CD4-positive, alpha-beta T cell treated with Interleukin-4 for 4 hours (primary cell): ENCODE results near the gene ANKS1B.
"Not testable (repeated sequence)": the region's sequence is repeated elsewhere in the genome, so short reads cannot be mapped to it uniquely, and the experiment has no call there.

ENCODE experiments used
- DNase-seq: peaks from one replicate; pipeline ENCODE4 v3.0.0-alpha.2; 2020

ANKS1B gene

DNA sequence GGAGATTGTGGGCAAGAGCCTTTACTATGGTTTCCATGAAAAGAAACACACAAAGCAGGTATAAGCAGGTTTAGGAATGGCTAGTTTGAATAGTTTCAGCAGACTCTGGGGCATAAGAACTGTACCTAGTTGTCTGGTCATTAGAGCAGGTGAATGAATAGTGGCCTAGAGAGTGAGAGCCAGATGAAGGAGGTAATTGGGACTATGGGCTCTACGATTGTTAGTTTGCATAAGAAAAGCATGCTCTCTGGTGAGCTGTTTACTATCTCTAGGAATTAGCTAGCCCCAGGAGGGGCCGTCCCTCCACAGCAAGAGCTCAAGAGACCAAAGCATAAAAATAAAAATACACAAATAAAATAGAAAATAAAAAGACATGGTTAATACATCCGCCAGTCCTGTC lies 734.6 kb downstream of the ANKS1B start:
- no peak for DNase-seq

DNA sequence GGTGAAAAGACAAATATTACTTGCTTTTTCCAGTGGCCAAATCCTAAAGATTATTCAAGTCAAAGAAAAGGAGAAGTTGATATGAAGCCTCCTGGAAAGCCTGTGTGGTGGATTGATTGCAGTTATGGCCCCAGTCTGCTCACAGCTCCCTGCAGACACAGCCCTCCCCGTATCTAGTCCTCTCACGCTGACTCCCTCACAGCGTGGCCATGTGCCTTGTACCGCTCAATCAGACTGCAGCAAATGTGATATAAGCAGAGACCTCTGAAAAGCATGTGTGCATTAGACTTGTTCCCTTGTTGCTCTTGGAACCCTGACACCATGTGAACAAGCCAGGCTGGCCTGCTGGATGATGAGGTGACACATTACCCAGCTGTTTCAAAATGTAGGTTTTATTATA lies 735.2 kb downstream of the ANKS1B start:
- no peak for DNase-seq

DNA sequence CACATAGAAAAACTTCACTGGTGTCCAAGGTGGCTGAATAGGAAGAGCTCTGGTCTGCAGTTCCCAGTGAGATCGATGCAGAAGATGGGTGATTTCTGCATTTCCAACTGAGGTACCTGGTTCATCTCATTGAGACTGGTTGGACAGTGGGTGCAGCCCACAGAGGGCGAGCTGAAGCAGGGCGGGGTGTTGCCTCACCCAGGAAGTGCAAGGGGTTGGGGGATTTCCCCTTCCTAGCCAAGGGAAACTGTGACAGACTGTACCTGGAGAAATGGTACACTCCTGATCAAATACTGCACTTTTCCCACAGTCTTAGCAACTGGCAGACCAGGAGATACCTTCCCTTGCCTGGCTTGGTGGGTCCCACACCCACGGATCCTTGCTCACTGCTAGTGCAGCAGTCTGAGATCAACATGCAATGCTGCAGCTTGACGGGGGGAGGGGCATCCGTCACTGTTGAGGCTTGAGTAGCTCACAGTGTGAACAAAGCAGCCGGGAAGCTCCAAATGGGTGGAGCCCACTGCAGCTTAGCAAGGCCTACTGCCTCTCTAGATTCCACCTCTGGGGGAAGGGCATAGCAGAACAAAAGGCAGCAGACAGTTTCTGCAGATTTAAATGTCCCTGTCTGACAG lies 746.7 kb downstream of the ANKS1B start:
- not testable (repeated sequence) for DNase-seq

DNA sequence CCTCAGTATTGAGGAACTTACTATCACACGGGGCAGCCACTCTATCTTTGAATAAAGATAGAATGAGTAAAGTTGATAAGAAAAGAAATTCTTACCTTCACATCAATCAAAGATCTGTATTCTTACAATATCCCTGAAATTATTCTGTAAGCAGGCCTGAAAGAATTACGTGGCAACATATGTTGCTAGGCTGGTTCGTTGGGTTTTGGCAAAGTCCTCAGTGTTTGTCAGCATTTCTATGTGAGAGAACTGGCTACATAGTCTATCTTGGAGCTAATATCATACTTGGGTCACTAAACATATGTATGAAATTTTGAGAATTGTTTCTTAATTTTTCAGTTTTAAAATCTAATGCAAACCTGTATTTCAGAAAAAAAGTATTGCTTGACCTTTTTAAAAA lies 749.4 kb downstream of the ANKS1B start:
- DNase-seq = no peak

DNA sequence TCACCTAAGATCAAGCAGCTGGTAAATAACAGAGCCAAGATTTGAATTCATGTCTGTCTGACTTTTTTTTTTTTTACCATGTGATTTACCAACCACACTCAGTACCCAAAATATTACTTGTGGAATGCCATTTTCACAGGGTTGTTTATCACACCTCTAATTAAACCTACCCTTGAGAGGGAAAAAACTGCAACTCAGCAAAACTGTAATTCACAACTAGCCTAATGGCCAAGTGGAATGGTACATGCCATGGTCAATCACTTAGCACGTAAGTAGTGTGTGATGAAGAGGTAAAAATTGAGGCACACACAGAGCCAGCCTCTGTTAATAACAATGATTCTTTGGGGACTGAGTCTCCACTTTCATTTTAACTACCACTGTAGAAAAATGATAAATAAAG lies 750.0 kb downstream of the ANKS1B start:
- no peak for DNase-seq

DNA sequence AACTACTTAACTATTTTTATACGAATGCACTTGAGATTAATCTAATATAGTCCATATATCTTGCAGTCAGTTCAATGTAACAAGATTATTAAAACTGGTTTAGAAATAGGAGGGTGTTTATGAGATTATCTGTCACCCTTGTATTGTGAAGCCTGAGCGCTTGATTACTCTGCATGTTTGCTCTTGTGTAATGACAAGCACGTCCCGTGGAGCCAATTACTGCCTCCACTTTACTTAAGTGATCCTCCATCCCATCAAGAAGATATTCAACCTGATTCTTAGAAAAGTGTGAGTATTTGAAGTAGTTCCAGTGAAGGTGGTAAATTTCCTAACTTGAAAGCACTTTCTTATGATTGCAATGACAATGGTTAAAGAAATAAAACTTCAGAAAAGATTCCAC lies 752.4 kb downstream of the ANKS1B start:
- no peak for DNase-seq

DNA sequence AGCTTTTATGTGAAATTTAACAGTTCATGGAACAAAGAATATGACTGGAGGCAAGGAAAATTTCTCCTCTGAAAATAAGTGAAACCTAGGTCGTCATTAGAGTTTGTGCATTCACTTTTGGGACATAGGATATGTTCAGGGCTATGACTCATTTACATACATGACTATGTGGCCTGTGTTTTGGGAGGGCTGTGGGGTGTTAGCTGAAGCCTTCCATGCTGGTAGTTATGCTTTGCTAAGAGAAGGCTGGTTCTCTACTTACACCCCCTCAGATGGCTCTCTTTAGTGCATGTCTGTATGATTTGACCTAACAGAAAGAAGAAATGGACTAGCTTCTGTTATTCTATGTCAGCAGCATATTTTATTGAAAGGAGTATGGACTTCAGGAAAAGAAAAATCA lies 753.7 kb downstream of the ANKS1B start:
- no peak for DNase-seq

DNA sequence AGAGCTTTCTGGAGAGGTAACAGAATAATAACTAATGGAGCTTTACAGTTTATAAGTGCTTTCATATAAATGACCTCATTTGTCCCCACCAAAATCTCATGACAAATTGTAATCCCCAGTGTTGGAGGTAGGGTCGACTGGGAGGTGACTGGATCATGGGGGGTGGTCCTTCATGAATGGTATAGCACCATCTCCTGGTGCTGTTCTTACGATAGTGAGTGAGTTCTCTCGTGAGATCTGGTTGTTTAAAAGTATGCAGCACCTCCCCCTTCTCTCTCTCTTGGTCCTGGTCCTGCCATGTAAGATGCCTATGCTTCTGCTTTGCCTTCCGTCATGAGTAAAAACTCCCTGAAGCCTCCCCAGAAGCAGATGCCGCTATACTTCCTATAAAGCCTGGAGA lies 760.5 kb downstream of the ANKS1B start:
- DNase-seq = no peak

DNA sequence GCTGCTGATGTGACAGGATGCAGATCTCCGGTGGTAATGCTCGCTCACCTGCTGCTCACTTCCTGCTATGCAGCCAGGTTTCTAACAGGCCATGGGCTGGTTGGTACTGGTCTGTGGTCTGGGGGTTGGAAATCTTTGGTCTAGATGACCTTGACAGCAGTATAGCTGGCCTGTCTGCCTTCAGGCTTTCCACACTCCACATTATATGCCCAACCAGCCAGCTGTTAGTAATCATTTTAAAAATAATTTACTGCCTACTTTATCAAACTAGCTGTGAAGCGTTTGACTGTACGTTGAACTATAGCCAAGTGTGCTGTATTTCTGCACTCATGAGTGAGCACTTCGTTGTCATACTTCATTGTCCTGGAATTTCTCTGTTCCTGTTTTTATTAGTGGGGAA lies 761.2 kb downstream of the ANKS1B start:
- no peak for DNase-seq

DNA sequence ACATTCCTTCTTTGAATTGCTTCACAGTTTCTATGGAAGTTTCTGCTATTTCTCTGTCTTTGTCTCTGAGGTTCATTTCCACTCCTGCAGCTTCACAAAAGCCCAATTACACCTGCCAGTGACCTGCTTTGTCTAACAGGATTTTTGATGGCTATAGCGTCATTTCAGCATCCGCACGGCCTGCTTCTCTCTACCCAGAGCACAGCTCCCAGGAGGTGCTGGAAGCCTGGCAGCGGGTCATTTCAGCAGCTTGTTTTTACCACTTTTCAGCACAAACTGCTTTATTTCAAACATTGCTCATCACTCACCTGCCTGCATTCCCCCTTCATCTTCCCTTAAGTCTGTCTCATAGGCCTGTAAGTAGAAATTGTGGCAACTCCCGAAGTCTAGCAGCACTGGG lies 771.7 kb downstream of the ANKS1B start:
- no peak for DNase-seq

DNA sequence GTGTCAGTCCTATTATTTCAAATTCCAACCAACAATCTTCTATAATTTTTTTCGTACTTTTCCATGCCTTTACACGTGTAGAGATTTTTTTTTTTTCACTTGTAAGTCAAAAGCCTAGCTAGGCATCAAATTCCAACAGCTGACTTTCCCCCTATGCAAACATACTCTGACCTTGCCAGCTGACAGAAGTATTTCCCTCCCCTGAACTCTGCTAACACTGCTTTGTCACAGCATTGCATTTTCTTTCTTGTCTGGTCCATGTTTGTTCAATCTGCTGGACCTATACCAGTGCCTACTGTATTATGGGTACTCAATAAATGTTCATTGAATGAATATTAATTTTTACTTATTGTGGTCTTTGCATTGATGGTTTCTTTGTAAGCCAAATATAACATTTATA lies 772.5 kb downstream of the ANKS1B start:
- DNase-seq = no peak

DNA sequence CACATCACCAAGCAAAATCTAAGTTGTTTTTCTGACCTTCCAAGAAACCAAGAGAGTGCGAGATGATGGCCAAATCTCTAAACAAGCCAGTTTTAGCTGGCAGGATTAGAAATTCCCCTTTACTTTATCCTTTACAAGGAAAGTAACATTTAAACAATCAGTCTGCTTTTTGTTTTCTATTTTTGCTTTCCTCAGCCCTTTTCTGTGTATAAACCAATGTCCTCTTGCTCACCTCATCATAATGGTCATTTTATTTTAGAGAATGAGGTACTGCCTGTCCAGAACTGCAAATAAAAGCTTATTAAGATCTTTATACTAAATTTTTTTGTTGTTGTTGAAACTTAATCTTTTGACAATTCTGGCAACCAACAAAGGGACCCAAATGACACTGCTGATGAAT lies 779.6 kb downstream of the ANKS1B start:
- DNase-seq = no peak

DNA sequence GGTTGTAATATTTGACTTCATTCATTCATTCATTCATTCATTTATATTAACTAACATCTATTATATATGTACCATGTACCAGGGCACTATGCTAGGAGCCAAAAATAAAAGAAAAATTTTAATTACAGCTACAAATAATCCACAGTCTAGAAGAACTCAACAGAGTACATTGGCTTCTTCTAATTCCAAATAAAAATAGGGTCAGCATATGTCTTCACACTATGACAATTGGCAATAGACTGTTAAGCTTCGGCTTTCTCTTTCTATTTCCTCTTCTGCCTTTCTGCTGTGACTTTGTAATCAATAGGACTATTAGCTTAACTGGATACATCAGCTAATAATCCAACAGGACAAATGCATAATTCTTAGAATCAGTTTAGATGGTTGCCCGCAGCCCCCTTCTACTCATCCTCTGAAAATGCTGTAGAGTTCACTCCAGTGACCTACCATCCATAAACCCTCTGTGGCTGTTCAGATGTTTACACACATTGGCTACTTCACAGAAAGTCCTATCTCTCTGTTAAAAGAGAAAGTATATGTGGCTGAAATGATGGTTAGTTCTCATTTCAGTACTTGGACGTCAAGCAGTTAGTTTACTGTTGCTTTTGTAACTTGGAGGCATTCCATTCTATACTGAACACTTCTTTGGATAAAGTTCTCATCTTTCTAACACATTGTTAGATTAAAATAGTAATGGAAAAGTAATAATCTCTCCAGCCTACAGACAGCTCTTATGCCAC lies 782.7 kb downstream of the ANKS1B start:
- no peak for DNase-seq

DNA sequence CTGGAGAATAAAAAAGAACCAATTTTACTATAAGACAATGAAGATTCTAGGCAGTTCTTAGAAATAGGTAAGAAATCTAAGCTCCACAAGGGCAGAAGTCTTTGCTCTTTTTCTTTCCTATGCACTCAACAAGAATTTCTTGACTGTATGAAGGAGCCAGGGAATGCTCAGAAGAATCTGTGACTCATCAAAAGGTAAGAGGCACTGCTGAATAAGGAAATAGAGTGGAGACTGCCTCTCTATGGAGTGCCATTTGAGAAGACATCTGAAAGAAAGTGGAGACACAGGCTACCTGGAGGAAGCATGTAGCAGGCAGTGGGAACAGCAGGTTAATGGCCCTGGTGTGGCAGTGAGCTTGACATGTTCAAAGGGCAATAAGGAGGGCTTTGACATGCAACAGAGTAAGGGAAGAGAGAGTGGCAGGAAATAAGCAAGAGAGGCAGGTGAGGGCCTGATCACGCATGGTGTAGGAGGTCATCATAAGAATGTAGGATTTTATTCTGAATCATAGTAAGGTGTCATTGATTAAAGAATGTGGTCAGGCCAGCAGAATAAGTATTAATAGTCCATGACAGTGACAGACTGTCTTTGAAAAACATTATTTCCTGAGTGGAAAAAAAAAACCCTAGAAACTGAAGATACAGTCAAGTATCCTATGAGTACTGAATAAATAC lies 783.9 kb downstream of the ANKS1B start:
- no peak for DNase-seq

DNA sequence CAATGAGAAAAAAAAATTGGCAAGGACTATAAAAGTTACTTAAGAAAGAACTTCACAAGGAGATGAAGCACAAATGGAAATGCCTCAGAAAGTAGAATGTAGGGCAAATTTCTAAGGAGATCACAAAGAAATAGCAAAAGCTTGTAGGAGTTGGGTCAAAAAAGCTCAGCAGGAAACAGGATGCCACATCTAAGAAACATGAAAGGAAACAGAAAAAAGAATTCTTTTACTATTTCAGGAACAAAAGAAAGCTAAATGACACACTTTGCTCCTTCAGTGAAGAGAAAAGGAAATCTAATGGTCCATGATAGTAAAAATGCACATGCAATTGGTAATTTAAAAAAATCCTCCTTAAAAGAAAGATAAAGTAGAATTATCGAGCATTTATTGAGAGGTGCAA lies 789.3 kb downstream of the ANKS1B start:
- DNase-seq = no peak

DNA sequence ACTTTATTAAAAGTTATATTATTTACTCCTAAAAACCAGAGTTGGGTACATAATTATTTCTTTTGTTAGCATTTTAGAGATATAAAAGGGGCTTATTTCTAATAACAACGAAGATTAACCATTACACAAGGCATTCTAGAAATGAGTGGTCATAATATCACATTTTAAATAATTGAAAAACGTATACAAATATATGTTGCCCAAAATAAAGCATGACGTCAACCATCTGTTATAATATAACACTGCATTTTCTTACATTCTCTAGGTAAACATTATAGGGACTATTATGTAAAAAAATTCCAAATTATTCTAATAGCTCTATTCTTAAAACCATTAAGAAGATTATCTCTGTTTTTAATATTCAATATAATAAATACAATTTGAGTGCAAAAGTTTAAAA lies 792.2 kb downstream of the ANKS1B start:
- DNase-seq = no peak

DNA sequence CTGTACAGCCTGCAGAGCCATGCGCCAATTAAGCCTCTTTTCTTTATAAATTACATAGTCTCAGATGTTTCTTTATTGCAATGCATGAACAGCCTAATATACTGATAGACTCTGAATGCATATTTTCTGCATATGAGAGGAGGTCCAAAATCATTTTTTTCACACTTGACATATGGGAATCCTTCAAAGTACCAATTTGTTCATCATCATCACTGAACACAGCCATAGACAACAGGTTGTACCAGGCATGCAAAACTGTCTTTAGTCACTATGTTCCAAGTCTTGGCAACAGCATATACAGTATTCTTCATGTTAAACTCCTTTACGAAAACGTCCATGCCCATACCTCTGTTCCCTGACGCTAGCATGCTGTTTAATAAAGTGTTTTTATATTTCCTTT lies 807.9 kb downstream of the ANKS1B start:
- DNase-seq = no peak

DNA sequence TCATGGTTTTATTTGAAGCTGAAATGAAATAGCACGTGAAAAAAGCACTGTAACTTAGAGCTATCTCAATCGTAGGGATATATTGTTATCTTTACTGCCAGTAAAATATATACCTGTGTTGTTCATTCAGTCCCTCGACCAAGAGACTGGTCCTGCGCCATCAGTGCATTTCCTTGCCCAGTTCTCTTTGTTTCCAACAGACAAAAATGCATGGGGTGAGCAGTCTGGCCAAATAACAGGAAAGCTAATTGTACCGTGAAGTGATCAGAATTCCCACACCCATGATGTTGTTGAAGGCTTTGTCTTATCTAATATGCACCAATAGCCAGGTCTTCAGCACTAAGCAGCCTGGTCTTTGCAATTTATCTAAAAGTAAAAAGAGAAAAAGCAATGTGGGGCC lies 814.3 kb downstream of the ANKS1B start:
- no peak for DNase-seq

DNA sequence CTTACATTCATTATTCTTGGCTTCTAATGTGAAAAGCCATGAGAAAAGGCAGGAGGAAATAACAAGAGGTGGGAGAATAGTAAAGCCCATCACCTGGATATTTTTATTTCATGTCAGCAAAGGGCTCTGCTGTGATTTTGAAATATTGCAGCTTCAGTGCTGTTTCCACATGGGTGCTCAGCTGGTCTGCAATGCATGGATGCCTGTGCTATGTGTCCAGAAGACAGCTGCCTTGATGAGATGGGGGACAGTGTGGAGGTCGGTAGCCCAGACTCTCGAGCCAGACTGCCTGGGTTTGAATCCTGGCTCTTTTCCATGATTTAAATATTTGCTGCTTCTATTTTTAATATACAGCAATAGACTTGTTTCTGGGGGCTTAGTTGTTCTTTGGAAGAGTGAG lies 814.7 kb downstream of the ANKS1B start:
- DNase-seq = no peak

DNA sequence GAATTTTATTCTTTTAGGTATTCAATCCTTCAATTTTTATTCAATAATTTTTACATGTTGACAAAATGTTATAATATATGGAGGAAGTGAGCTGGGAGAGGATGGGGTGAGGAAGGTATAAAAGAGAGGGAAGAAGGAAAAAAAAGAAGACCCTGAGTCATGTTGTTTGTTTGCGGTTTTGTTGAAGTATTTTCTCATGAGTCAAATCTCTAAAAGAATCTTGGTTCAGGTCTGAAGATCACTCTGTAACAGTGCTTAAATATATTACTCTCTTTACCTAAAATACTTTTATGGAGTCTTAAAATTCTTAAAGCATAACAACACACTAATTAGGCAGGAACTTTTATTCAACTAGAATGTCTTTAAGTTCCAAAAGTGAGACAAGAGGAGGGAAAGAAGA lies 826.8 kb downstream of the ANKS1B start:
- no peak for DNase-seq

DNA sequence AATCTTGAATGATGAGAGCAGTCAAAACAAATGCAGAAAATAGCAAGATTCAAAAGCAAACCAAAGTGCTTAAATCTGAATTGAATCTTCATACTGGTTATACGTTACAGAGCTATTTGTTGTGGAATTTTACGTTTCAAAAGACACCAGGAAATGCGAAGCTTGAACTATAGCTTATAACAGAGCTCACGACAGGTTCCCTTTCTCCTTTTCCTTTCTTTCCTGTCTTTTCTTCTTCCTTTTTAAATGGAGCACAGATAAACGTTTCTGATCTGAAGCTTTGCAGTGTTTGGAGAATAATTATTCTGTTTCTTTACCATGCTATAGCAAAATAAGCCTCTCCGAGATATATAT lies 829.8 kb downstream of the ANKS1B start:
- DNase-seq = no peak

DNA sequence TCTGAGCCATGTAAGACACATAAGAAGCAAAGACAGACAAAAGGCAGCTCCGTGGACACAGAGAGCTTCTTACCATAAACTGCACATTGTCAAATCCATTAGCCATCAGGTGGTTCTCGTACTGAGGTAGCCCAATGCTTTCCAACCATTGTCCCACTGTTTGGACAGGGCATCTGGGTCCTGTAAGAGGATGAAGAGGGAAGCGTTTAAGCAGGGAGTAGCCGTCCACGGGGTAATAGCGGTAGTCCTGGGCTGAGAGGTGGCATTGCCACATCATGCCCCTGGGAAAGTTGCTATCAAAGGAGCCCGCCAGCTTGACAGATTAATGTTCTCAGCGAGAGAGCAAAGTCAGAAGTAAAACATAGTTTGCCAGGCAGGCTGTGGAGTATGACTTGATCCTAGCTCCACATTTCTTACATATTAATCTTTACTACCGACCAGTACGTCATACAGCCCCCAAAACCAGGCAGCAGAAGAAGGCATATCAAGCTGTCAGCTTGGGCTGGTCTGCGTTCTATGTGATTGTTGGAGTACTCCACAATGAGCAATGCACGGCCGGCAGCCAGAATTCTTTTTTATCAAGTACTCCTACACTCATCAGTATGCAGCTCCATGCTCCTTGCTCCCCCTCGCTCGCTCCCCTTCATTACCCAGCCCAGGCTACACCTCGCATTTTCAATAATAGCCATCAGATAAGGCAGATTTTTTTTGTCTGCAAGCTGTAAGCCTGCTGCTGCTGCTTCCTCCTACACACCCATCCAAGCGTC lies 830.3 kb downstream of the ANKS1B start:
- DNase-seq = no peak

DNA sequence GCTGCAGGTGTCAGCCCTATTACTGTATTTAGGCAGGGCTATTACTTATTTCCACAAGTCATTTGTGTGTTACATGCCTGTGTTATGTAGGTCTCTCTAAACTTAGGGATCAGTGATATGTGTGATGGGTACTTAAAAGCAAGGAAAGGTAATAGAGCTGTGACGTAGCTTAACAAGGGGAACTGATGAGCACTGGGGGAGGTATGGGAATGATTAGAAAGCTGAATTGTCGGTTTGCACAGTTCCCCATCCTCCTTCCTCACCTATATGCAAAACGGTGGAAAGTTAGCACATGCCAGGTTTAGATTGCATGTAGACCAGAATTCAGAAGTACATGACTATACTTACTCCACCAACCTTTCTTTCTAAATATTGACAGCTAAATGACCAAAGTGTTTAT lies 831.4 kb downstream of the ANKS1B start:
- no peak for DNase-seq

DNA sequence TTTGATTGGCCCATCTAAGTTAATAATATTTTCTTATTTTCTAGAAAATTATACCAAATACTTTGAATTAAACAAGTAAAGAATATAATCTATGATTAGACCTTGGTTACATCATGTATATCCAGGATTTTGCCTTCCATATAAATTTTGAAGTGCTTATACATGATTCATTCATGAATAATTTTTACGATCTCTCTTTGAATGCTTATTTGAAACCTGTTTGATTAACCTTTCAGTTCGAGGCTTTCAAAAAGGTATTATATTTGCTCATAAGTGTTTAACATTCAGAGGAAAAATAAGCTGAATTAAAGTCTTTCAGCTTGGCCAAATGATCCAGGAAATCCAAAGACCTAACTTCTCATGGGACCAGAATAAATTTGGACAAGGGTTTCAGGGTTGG lies 832.4 kb downstream of the ANKS1B start:
- no peak for DNase-seq
